ENCODE measurements around the gene RASAL2. TPM values are rescaled to one million over a fixed set of nuclear protein-coding genes. Genes with fewer than 3 reads are reported as not detected.

RASAL2 gene
- total RNA-seq, 1 donor from 2014 or later: 18.3 TPM

- Histone ChIP-seq H3K36me3 (no peaks in the 10 kb centered on the region), H3K27me3 (no peaks in the 10 kb centered on the region), H2AFZ (replicated peaks) (no peak overlapping the region), H3K4me3 (no peak overlapping the region), H4K20me1 (ENCODE audit: low read depth) (no peaks in the 10 kb centered on the region), H3K9ac (no peak overlapping the region), H3K9me3 (ENCODE audit: low read depth) (no peaks in the 10 kb centered on the region), H3K27ac (no peak overlapping the region), H3F3A (ENCODE audit: low read depth) (no peaks in the 10 kb centered on the region), H3K4me1 (no peaks in the 10 kb centered on the region), H3K4me2 (no peak overlapping the region), H3K79me2 (ENCODE audit: low read depth) (no peaks in the 10 kb centered on the region)
- Mint-ChIP-seq H3K27ac (no peak overlapping the region), H3K36me3 (peaks cover 5% of the 10 kb centered on the region), H3K27me3 (ENCODE audit: insufficient read depth, low read depth) (peaks cover 2% of the 10 kb centered on the region), H3K4me3 (no peak overlapping the region), H3K9me3 (peaks cover 4% of the 10 kb centered on the region), H3K4me1 (peaks cover 4% of the 10 kb centered on the region)
- no peak for DNase-seq (ENCODE audit: low spot score)
- TF ChIP-seq EZH2phosphoT487 (IDR thresholded peaks at IDR 0.05) (no peak), CTCF (IDR thresholded peaks at IDR 0.05) (no peak), EZH2 (IDR thresholded peaks at IDR 0.05) (no peak)
Observed at GRCh38 chr1:178411756-178412399, 318.0 kb downstream of the RASAL2 start.

- Histone ChIP-seq H3K9me3 (ENCODE audit: low read depth) (no peaks in the 10 kb centered on the region), H3K27ac (no peak overlapping the region), H3K27me3 (no peaks in the 10 kb centered on the region), H3F3A (ENCODE audit: low read depth) (no peaks in the 10 kb centered on the region), H3K36me3 (no peaks in the 10 kb centered on the region), H3K4me1 (no peaks in the 10 kb centered on the region), H3K79me2 (ENCODE audit: low read depth) (no peaks in the 10 kb centered on the region), H2AFZ (replicated peaks) (no peak overlapping the region), H3K4me3 (no peak overlapping the region), H4K20me1 (ENCODE audit: low read depth) (no peaks in the 10 kb centered on the region), H3K4me2 (no peak overlapping the region), H3K9ac (no peak overlapping the region)
- TF ChIP-seq EZH2phosphoT487 (IDR thresholded peaks at IDR 0.05) (no peak), EZH2 (IDR thresholded peaks at IDR 0.05) (no peak), CTCF (IDR thresholded peaks at IDR 0.05) (no peak)
- Mint-ChIP-seq H3K4me1 (peaks cover 4% of the 10 kb centered on the region), H3K4me3 (no peak overlapping the region), H3K27ac (no peak overlapping the region), H3K9me3 (peaks cover 7% of the 10 kb centered on the region), H3K27me3 (ENCODE audit: insufficient read depth, low read depth) (peaks cover 2% of the 10 kb centered on the region), H3K36me3 (peaks cover 8% of the 10 kb centered on the region)
- DNase-seq (ENCODE audit: low spot score): no peak
Observed at GRCh38 chr1:178412400-178412770, 318.5 kb downstream of the RASAL2 start.

- Histone ChIP-seq H2AFZ (replicated peaks) (no peak overlapping the region), H3K9me3 (ENCODE audit: low read depth) (no peaks in the 10 kb centered on the region), H3K36me3 (no peaks in the 10 kb centered on the region), H3K4me3 (no peak overlapping the region), H3K79me2 (ENCODE audit: low read depth) (no peaks in the 10 kb centered on the region), H3K4me2 (no peak overlapping the region), H3K27me3 (no peaks in the 10 kb centered on the region), H3F3A (ENCODE audit: low read depth) (no peaks in the 10 kb centered on the region), H4K20me1 (ENCODE audit: low read depth) (no peaks in the 10 kb centered on the region), H3K9ac (no peak overlapping the region), H3K4me1 (no peaks in the 10 kb centered on the region), H3K27ac (no peak overlapping the region)
- Mint-ChIP-seq H3K4me3 (no peak overlapping the region), H3K36me3 (peaks cover 3% of the 10 kb centered on the region), H3K4me1 (no peaks in the 10 kb centered on the region), H3K9me3 (peaks cover 7% of the 10 kb centered on the region), H3K27ac (no peak overlapping the region), H3K27me3 (ENCODE audit: insufficient read depth, low read depth) (no peaks in the 10 kb centered on the region)
- TF ChIP-seq EZH2phosphoT487 (IDR thresholded peaks at IDR 0.05) (no peak), CTCF (IDR thresholded peaks at IDR 0.05) (no peak), EZH2 (IDR thresholded peaks at IDR 0.05) (no peak)
- DNase-seq (ENCODE audit: low spot score): no peak
Observed at GRCh38 chr1:178417858-178418257, 324.0 kb downstream of the RASAL2 start.

All from neural progenitor cell (in vitro differentiated cells).